ENCODE data around the gene UBE2R2.

UBE2R2 gene

GRCh38 chr9:33809506-33809905 lies 7.5 kb upstream of the UBE2R2 start:
- Histone ChIP-seq H3K4me3 (no peak overlapping the region), H3K27ac (no peak overlapping the region)
- TF ChIP-seq CTCF (IDR thresholded peaks at IDR 0.05), result no peak
- no peak for DNase-seq (ENCODE audit: low spot score)

DNA sequence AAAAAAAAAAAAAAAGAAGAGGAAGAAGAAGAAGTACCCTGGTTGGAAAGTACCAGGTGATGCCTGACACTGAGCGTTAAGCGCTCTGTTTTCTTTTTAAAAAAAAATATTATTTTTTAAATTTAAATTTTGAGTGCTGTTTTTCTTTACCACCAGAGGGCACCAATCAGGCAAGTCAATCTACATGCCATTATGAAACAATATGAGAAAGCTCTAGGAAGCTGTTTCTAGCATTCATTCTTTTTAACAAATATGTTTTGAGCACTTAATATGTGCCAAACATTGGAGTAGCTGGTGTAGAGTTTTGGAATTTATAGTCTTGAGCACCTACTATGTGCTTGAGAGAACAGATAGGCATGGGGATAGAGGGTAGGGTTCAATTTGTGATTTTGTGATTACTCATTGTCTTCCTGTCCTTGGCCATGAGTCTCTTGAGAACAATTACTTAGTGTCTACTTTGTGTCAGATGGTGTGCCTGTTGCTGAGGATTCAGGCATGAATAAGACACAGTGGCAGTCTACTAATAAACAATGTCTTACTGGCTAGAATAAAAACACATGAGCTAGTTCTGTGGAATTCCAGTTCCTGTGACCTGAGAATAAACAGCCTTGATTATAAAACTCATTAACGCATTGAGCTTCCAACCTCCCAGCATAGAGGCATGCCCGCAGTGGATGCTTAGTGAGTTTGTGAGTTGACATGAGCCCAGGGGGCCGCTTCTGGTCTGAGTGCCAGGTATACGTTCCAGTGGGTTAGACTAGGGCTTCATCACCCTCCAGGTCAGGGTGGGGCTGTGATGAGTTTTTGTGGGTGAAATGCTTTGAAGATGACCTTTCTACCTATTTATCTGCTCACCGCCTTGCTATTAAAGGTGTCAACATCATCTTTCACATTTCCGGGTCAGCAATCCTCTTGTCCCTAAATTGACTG lies 3.0 kb upstream of the UBE2R2 start:
- peak; percentile 52 for TF ChIP-seq CTCF (IDR thresholded peaks at IDR 0.05)
- DNase-seq (ENCODE audit: low spot score), result no peak
- Histone ChIP-seq H3K27ac (peak overlapping the region; percentile 18 to 49), H3K4me3 (no peak overlapping the region)

- no peak for DNase-seq (ENCODE audit: low spot score)
- TF ChIP-seq CTCF (IDR thresholded peaks at IDR 0.05), result no peak
- Histone ChIP-seq H3K27ac (peak overlapping the region; percentile 94 to 98), H3K4me3 (peak overlapping the region; percentile 97)
Measured at GRCh38 chr9:33815781-33816180, 1.2 kb upstream of the UBE2R2 start.

DNA sequence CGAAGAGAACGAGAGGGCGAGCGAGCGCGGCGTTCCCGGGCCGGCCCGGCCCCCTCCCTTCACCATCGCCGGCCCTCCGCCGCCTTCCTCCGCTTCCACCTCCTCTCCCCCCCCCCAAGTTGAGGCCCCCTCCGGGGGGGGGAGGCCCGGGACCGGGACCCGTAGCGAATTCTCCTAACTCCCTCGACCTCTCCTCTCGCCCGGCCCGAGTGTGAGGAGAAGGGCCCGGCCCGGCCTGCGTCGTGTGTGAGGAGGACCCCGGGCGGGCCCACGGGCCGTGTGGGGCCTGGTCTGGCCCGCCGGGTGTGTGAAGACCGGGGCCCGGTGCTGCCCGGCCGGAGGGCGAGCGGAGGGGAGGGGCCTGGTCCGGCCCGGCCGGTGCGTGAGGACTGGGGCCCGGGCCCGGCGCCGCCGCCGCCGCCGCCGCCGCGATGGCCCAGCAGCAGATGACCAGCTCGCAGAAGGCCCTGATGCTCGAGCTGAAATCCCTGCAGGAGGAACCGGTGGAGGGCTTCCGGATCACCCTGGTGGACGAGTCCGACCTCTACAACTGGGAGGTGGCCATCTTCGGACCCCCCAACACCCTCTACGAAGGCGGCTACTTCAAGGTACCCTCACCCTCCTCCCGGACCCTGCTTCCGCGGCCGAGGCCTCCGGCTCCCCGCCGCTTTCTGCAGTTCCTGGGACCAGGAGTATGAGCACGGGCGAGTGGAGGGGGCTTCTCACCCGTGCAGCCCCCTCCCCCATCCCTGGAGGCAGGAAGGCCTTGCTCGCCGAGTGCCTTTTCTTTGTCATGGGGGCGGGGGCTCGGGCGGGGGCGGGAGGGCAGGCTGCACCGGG lies 587 bp downstream of the UBE2R2 start:
- H3K27ac ChIP-seq, result peak overlapping the region; percentile 94 to 98
- peak overlapping the region; percentile 97 for H3K4me3 ChIP-seq
- DNase-seq (ENCODE audit: low spot score), result peak; percentile 83
- TF ChIP-seq CTCF (IDR thresholded peaks at IDR 0.05), result no peak

GRCh38 chr9:33818167-33818846 lies 1.3 kb downstream of the UBE2R2 start:
- Histone ChIP-seq H3K27ac (peak overlapping the region; percentile 94 to 98), H3K4me3 (peak overlapping the region; percentile 97)
- no peak for TF ChIP-seq CTCF (IDR thresholded peaks at IDR 0.05)
- DNase-seq (ENCODE audit: low spot score), result peak; percentile 77

GRCh38 chr9:33818847-33819500 lies 2.0 kb downstream of the UBE2R2 start:
- no peak for TF ChIP-seq CTCF (IDR thresholded peaks at IDR 0.05)
- peak overlapping the region; percentile 97 for H3K4me3 ChIP-seq
- no peak for DNase-seq (ENCODE audit: low spot score)
- H3K27ac ChIP-seq, result peak overlapping the region; percentile 94 to 98

Data from coronary artery (tissue), 2 donors.